Stomach (tissue), 4 donors: ENCODE data around the gene KLK13.

Experiments
- CTCF ChIP-seq, 7 experiments: fragments of 450-650 bp in 4 of 7; fragments of 200-600 bp in 3 of 7; sonication (generic) in 3 of 7; IDR thresholded peaks; one replicate each; pipeline ENCODE4 v1.5.1; 2016 to 2019; ENCODE audit warnings: antibody characterized with exemption in 7 of 7, control low read depth in 2 of 7, mild to moderate bottlenecking in 1 of 7
- POLR2A ChIP-seq, 4 donors: fragments of 450-650 bp; IDR thresholded peaks; one replicate each; pipeline ENCODE4 v1.6.1; 2016; ENCODE audit warnings: antibody characterized with exemption in 4 of 4, control low read depth in 2 of 4, mild to moderate bottlenecking in 1 of 4, moderate library complexity in 1 of 4
- POLR2AphosphoS5 ChIP-seq, 3 donors: sonication (generic); formaldehyde crosslinking; IDR thresholded peaks; one replicate each; pipeline ENCODE4 v1.6.1; 2016; ENCODE audit warnings: antibody characterized with exemption in 3 of 3

DNA sequence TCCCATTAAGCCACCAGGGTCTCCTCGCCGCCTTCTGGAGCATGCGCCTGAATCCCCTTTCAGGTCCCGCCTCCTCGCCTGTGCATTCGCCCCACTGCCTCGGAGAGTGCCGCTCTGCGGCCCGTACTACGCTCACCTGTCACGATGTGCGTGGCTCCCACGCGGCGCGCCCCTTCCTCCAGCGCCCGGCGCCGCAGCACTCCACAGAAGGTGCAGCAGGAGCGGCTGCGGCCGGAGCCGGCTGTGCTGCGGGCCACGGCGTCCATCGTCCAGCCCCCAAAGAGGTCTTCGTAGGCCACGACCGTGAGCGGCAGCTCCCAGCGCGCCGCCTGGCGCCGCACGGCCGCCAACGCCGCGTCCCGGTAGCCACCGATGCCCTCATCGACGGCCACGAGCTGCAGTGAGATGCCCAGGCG is 39.0 kb upstream of the KLK13 start:
- TF ChIP-seq CTCF (IDR thresholded peaks at IDR 0.05) (no peak), POLR2A (IDR thresholded peaks at IDR 0.05) (no peak), POLR2AphosphoS5 (IDR thresholded peaks at IDR 0.05) (no peak)
